Caco-2 (cell line): Measurements from ENCODE around the gene SLC1A1. TPM values are rescaled to one million over a fixed set of nuclear protein-coding genes. Genes with fewer than 3 reads are reported as not detected.

Experiments used
- BruUV-seq: library from RNA; stranded (reverse); fragments of 400-500 nt; replicated peaks from 2 replicates; lab custom pipeline; 2021; lab: Mats Ljungman, UMichigan
- CTCF ChIA-PET: fragments of 300-600 bp; sonication (Branson Sonifier 250); formaldehyde crosslinking; loops from one replicate; lab custom pipeline; 2022; ENCODE audit warnings: antibody characterized with exemption; lab: Charles Lee
- POLR2A ChIA-PET: fragments of 300-600 bp; sonication (Branson Sonifier 250); formaldehyde crosslinking; loops from one replicate; lab custom pipeline; 2022; ENCODE audit warnings: antibody characterized with exemption; lab: Charles Lee
- DNase-seq, 2 experiments: peaks; one replicate each; pipeline versions ENCODE4 v3.0.0 to v3.0.0-alpha.2; 2020 to 2022
- H3K27me3 ChIP-seq: replicated peaks from 2 replicates; pipeline ENCODE4 v1.6.0; 2011; ENCODE audit warnings: low read length; ENCODE audit not compliant: control insufficient read depth, insufficient read depth
- H3K36me3 ChIP-seq: 2 replicates; pipeline ENCODE4 v1.5.1; 2011; ENCODE audit warnings: low read length; ENCODE audit not compliant: control insufficient read depth, insufficient read depth
- H3K4me1 ChIP-seq: fragments of 250-450 bp; sonication (Bioruptor Pico); 2 replicates; pipeline ENCODE4 v1.5.1; 2020; ENCODE audit warnings: mild to moderate bottlenecking
- H3K4me3 ChIP-seq: 2 replicates; pipeline ENCODE4 v1.5.1; 2011; ENCODE audit warnings: low read depth, mild to moderate bottlenecking, control low read depth, low read length
- H3K9me3 ChIP-seq: fragments of 250-450 bp; sonication (Bioruptor Pico); 2 replicates; pipeline ENCODE4 v1.5.1; 2020; ENCODE audit warnings: mild to moderate bottlenecking, moderate library complexity
- H3K27ac Mint-ChIP-seq: one replicate; pipeline ENCODE4 v1.8.0; 2022; ENCODE audit warnings: mixed read lengths; ENCODE audit not compliant: unreplicated experiment
- H3K27me3 Mint-ChIP-seq: one replicate; pipeline ENCODE4 v1.8.0; 2022; ENCODE audit warnings: mixed read lengths; ENCODE audit not compliant: insufficient read depth, unreplicated experiment
- H3K36me3 Mint-ChIP-seq: one replicate; pipeline ENCODE4 v1.8.0; 2022; ENCODE audit warnings: mild to moderate bottlenecking, mixed read lengths; ENCODE audit not compliant: insufficient read depth, unreplicated experiment
- H3K4me1 Mint-ChIP-seq: one replicate; pipeline ENCODE4 v1.8.0; 2022; ENCODE audit warnings: low read depth, mixed read lengths; ENCODE audit not compliant: unreplicated experiment
- H3K4me3 Mint-ChIP-seq: one replicate; pipeline ENCODE4 v1.8.0; 2022; ENCODE audit warnings: mild to moderate bottlenecking, moderate library complexity, mixed read lengths; ENCODE audit not compliant: unreplicated experiment
- H3K9me3 Mint-ChIP-seq: one replicate; pipeline ENCODE4 v1.8.0; 2022; ENCODE audit warnings: mixed read lengths; ENCODE audit not compliant: unreplicated experiment
- intact Hi-C: fragments of 100-400 bp; cut with micrococcal nuclease; formaldehyde crosslinking; loops from one replicate; pipeline ENCODE4 v1.10.0; 2022; ENCODE audit not compliant: unreplicated experiment
- total RNA-seq: library from RNA; stranded (reverse); gene quantifications from 2 replicates; pipeline ENCODE4 v1.2.3, GENCODE V29; 2022
- TF ChIP-seq, protein P1 (sequence below), 2 experiments: fragments of 200-600 bp in 1 of 2; IDR thresholded peaks; 1 replicate in 1 of 2; 2 replicates in 1 of 2; pipeline versions ENCODE4 v1.5.1 to v1.8.0; 2011 to 2022; ENCODE audit warnings: antibody characterized with exemption in 1 of 2, control low read depth in 1 of 2, inconsistent platforms in 1 of 2, low read depth in 1 of 2, low read length in 1 of 2, mild to moderate bottlenecking in 1 of 2, moderate library complexity in 1 of 2; ENCODE audit not compliant: insufficient read depth in 1 of 2, severe bottlenecking in 1 of 2, unreplicated experiment in 1 of 2

SLC1A1 gene
- total RNA-seq, 1 experiment from 2014 or later, result 53.1 TPM

DNA sequence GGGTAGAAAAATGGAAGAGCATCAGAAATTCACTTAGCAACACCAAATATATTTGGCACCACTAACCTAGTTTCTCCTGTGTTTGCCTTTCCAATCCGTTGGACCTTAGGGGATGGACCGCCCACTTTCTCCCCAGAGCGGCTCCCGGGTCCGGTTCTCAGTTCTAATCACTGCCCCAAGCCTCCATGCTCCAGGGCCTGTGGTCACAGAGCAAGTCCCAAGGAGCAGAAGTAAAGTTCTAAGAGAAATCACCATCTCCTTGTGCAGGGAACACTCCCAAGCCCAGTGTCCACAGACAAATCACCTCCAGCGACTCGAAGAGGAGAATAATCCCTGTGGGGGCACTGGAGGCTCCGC is 728 bp upstream of the SLC1A1 start:
- Histone ChIP-seq H3K4me3 (peak overlapping the region; percentile 69), H3K4me1 (peaks cover 35% of the 10 kb centered on the region), H3K9me3 (no peaks in the 10 kb centered on the region), H3K36me3 (no peaks in the 10 kb centered on the region; the same call in 1 of the 2 replicates), H3K27me3 (no peaks in the 10 kb centered on the region)
- CTCF ChIA-PET, result no interaction called here
- POLR2A ChIA-PET, result interaction anchor here (0.7 kb wide), 1 partner anchor 100 kb away, joined by 3 read pairs; no protein-coding TSS in a partner anchor
- peak in 1 of 2 experiments; percentile 55 for DNase-seq
- Mint-ChIP-seq H3K27ac (peak overlapping the region; percentile 97), H3K36me3 (peaks cover 21% of the 10 kb centered on the region), H3K4me1 (peaks cover 15% of the 10 kb centered on the region), H3K4me3 (peak overlapping the region; percentile 82), H3K9me3 (no peaks in the 10 kb centered on the region), H3K27me3 (no peaks in the 10 kb centered on the region)
- TF ChIP-seq, protein P1, sequence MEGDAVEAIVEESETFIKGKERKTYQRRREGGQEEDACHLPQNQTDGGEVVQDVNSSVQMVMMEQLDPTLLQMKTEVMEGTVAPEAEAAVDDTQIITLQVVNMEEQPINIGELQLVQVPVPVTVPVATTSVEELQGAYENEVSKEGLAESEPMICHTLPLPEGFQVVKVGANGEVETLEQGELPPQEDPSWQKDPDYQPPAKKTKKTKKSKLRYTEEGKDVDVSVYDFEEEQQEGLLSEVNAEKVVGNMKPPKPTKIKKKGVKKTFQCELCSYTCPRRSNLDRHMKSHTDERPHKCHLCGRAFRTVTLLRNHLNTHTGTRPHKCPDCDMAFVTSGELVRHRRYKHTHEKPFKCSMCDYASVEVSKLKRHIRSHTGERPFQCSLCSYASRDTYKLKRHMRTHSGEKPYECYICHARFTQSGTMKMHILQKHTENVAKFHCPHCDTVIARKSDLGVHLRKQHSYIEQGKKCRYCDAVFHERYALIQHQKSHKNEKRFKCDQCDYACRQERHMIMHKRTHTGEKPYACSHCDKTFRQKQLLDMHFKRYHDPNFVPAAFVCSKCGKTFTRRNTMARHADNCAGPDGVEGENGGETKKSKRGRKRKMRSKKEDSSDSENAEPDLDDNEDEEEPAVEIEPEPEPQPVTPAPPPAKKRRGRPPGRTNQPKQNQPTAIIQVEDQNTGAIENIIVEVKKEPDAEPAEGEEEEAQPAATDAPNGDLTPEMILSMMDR (IDR thresholded peaks at IDR 0.05; ENCODE audit: insufficient read depth in 1 of 2, low read depth in 1 of 2, low read length in 1 of 2, severe bottlenecking in 1 of 2, unreplicated experiment in 1 of 2), result no peak
- intact Hi-C loops, result no loop called here
- BruUV-seq, result TSS peak; percentile 73

DNA sequence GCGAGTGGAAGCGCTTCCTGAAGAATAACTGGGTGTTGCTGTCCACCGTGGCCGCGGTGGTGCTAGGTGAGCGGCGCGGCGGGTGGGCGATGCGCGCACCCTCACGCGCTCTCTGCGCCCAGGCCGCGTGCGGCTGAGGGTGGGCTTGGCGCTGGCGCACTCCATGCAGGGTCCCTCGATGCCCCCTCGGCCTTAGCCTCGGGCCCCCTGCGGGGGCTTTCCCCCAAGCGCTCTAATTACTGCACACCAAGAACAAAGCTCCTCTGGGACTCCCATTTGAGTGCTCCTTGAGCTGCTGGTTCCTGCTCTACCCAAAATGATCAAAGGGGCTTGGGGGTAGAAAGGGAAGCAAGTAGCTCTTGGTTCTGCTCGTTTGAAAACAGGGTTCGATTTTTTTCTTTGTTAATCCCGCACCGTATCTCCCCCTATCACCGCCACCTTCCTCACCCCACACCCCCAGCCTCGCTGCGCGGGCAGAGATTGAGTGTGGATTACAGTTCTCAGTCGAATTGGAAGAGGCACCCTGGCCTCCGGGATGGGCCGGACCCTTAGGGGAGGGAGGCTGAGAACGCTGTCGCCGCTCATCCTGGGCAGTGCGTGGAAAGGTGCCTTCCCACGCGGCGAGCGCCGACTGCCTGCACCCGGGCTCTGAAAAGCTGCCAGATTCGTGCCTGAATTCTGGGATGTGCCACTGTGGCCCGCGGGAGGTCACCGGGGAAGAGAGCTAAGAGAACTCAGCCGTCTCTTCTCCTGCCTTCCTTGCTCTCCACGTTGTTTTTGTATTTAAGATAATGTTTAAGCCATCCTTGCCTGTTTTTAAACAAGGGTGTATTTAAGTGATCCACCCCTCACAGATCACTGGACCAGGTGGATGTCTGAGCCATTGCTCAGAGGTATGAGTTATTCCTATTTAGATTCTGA is 697 bp downstream of the SLC1A1 start:
- TF ChIP-seq, protein P1 (IDR thresholded peaks at IDR 0.05; ENCODE audit: insufficient read depth in 1 of 2, low read depth in 1 of 2, low read length in 1 of 2, severe bottlenecking in 1 of 2, unreplicated experiment in 1 of 2), result no peak
- Histone ChIP-seq H3K9me3 (no peaks in the 10 kb centered on the region), H3K4me1 (peaks cover 40% of the 10 kb centered on the region), H3K36me3 (no peaks in the 10 kb centered on the region; the same call in 1 of the 2 replicates), H3K4me3 (peak overlapping the region; percentile 69), H3K27me3 (no peaks in the 10 kb centered on the region)
- BruUV-seq, result TSS peak; percentile 26
- Mint-ChIP-seq H3K4me3 (peak overlapping the region; percentile 82), H3K9me3 (no peaks in the 10 kb centered on the region), H3K4me1 (peaks cover 25% of the 10 kb centered on the region), H3K27me3 (no peaks in the 10 kb centered on the region), H3K27ac (peak overlapping the region; percentile 80), H3K36me3 (peaks cover 33% of the 10 kb centered on the region)
- POLR2A ChIA-PET, result interaction anchor here (0.6 to 0.9 kb wide), 4 partner anchors 17 to 187 kb away, joined by 3 to 4 read pairs (median 3); no protein-coding TSS in a partner anchor
- intact Hi-C loops, result loop anchor here (1.0 kb wide), 4 partner anchors 7 to 188 kb away; partner anchors contain the start of gene CDC37L1
- CTCF ChIA-PET, result interaction anchor here (1.1 kb wide), 1 partner anchor 58 kb away, joined by 3 read pairs; no protein-coding TSS in a partner anchor
- no peak for DNase-seq

DNA sequence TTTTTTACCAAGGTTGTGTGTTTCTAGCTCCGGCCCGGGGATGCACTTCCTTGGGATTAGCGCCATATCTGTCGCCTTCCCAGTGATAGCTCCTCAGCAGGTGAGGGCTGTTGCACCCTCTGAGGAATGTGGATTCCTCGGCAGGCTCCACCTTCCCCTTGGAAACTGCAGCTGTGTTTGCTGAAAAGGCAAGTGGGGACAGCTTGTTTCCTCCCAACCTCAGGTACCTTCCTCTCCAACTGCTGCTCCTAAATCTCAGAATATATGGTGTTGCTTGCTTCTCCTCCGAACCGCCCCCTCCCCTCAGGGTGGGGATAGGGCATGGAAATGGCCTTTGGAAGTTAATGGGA is 1.3 kb downstream of the SLC1A1 start:
- Mint-ChIP-seq H3K27ac (peak overlapping the region; percentile 80), H3K4me1 (peaks cover 25% of the 10 kb centered on the region), H3K4me3 (peak overlapping the region; percentile 82), H3K27me3 (no peaks in the 10 kb centered on the region), H3K36me3 (peaks cover 38% of the 10 kb centered on the region), H3K9me3 (no peaks in the 10 kb centered on the region)
- ChIA-PET POLR2A (interaction anchor here (0.6 to 0.9 kb wide), 5 partner anchors 8 to 186 kb away, joined by 3 to 8 read pairs (median 3); no protein-coding TSS in a partner anchor), CTCF (interaction anchor here (1.1 kb wide), 1 partner anchor 57 kb away, joined by 3 read pairs; no protein-coding TSS in a partner anchor)
- Histone ChIP-seq H3K9me3 (no peaks in the 10 kb centered on the region), H3K27me3 (no peaks in the 10 kb centered on the region), H3K4me1 (peaks cover 40% of the 10 kb centered on the region), H3K36me3 (no peaks in the 10 kb centered on the region; the same call in 1 of the 2 replicates), H3K4me3 (peak overlapping the region; percentile 69)
- TF ChIP-seq, protein P1 (IDR thresholded peaks at IDR 0.05; ENCODE audit: insufficient read depth in 1 of 2, low read depth in 1 of 2, low read length in 1 of 2, severe bottlenecking in 1 of 2, unreplicated experiment in 1 of 2), result no peak
- intact Hi-C loops, result loop anchor here (1.0 kb wide), 3 partner anchors 17 to 188 kb away; partner anchors contain the start of gene CDC37L1
- peak; percentile 77 to 86 for DNase-seq
- BruUV-seq, result no TSS peak
